Measurements from ENCODE around the gene STRIP1.

GRCh38 chr1:110082477-110082876, 48.1 kb downstream of the STRIP1 start:
- TF ChIP-seq CTCF (conservative IDR thresholded peaks at IDR 0.05 in 1 of 2, IDR thresholded peaks at IDR 0.05 in 1 of 2; ENCODE audit: extremely low read depth in 1 of 2, insufficient read depth in 1 of 2, low read depth in 1 of 2, low read length in 2 of 2) (no peak), EZH2 (IDR thresholded peaks at IDR 0.05; ENCODE audit: borderline replicate concordance, low read length) (no peak)
